ENCODE measurements around the gene PHF12. TPM values are rescaled to one million over a fixed set of nuclear protein-coding genes. Genes with fewer than 3 reads are reported as not detected.

PHF12 gene
- total RNA-seq, 1 experiment from 2014 or later, result 35.7 TPM

- ATAC-seq (no peak), DNase-seq (ENCODE audit: low read depth, low spot score) (no peak)
- TF ChIP-seq REST (IDR thresholded peaks at IDR 0.05; ENCODE audit: low read depth) (no peak), CBX3 (IDR thresholded peaks at IDR 0.05; ENCODE audit: low read depth) (no peak), YY1 (IDR thresholded peaks at IDR 0.05; ENCODE audit: extremely low read depth, insufficient replicate concordance, low read depth, low read length) (no peak), EZH2 (IDR thresholded peaks at IDR 0.05) (no peak), POLR2AphosphoS5 (IDR thresholded peaks at IDR 0.05; ENCODE audit: low read depth, low read length) (no peak), ZBTB33 (IDR thresholded peaks at IDR 0.05; ENCODE audit: extremely low read depth, insufficient replicate concordance, low read length) (no peak), EGR1 (IDR thresholded peaks at IDR 0.05; ENCODE audit: low read depth) (no peak), POLR2A (IDR thresholded peaks at IDR 0.05; ENCODE audit: borderline replicate concordance, extremely low read depth, insufficient read depth, insufficient read length) (no peak), FOSL1 (IDR thresholded peaks at IDR 0.05; ENCODE audit: low read depth) (no peak), ELF1 (IDR thresholded peaks at IDR 0.05; ENCODE audit: borderline replicate concordance, low read depth) (no peak), EZH2phosphoT487 (IDR thresholded peaks at IDR 0.05; ENCODE audit: borderline replicate concordance) (no peak), ZNF274 (IDR thresholded peaks at IDR 0.05; ENCODE audit: low read depth, low read length) (no peak), TCF7L2 (IDR thresholded peaks at IDR 0.05; ENCODE audit: borderline replicate concordance, extremely low read depth, insufficient read depth, insufficient read length) (no peak), CEBPB (IDR thresholded peaks at IDR 0.05; ENCODE audit: low read depth) (no peak), RAD21 (IDR thresholded peaks at IDR 0.05; ENCODE audit: low read depth) (no peak), ZFX (IDR thresholded peaks at IDR 0.05) (no peak), SP1 (IDR thresholded peaks at IDR 0.05; ENCODE audit: low read depth) (no peak)
- TF ChIP-seq, protein P1, sequence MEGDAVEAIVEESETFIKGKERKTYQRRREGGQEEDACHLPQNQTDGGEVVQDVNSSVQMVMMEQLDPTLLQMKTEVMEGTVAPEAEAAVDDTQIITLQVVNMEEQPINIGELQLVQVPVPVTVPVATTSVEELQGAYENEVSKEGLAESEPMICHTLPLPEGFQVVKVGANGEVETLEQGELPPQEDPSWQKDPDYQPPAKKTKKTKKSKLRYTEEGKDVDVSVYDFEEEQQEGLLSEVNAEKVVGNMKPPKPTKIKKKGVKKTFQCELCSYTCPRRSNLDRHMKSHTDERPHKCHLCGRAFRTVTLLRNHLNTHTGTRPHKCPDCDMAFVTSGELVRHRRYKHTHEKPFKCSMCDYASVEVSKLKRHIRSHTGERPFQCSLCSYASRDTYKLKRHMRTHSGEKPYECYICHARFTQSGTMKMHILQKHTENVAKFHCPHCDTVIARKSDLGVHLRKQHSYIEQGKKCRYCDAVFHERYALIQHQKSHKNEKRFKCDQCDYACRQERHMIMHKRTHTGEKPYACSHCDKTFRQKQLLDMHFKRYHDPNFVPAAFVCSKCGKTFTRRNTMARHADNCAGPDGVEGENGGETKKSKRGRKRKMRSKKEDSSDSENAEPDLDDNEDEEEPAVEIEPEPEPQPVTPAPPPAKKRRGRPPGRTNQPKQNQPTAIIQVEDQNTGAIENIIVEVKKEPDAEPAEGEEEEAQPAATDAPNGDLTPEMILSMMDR (IDR thresholded peaks at IDR 0.05 in 2 of 3, conservative IDR thresholded peaks at IDR 0.05 in 1 of 3; ENCODE audit: borderline replicate concordance in 1 of 3, insufficient read depth in 1 of 3, low read depth in 2 of 3, low read length in 2 of 3), result no peak
- TF ChIP-seq, protein P2, sequence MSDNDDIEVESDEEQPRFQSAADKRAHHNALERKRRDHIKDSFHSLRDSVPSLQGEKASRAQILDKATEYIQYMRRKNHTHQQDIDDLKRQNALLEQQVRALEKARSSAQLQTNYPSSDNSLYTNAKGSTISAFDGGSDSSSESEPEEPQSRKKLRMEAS (IDR thresholded peaks at IDR 0.05), result no peak
- Histone ChIP-seq H4K20me1 (ENCODE audit: insufficient read depth) (no peaks in the 10 kb centered on the region), H3K4me2 (ENCODE audit: low read length) (no peak overlapping the region), H3K4me1 (ENCODE audit: control insufficient read depth in 1 of 2, insufficient read depth in 2 of 2, low read length in 2 of 2) (no peaks in the 10 kb centered on the region; a peak in 1 of 4 replicates), H3K79me2 (ENCODE audit: insufficient read depth, low read length) (no peaks in the 10 kb centered on the region), H3K9ac (ENCODE audit: low read length) (no peak overlapping the region), H3K4me3 (replicated peaks in 1 of 2; ENCODE audit: low read depth in 1 of 2, low read length in 2 of 2) (no peak overlapping the region), H2AFZ (ENCODE audit: low read depth, low read length, poor library complexity, severe bottlenecking) (no peak overlapping the region), H3K9me2 (ENCODE audit: insufficient read depth) (no peaks in the 10 kb centered on the region), H3K27ac (ENCODE audit: low read depth, low read length) (no peak overlapping the region), H3K36me3 (ENCODE audit: control insufficient read depth in 1 of 2, insufficient read depth in 2 of 2, low read length in 2 of 2) (peaks cover 0 to 5% of the 10 kb centered on the region in 2 experiments; a peak in 2 of 4 replicates), H3K9me3 (ENCODE audit: control insufficient read depth in 1 of 2, insufficient read depth in 1 of 2, low read depth in 1 of 2, low read length in 2 of 2) (no peaks in the 10 kb centered on the region), H3K27me3 (ENCODE audit: insufficient read depth, low read length) (no peaks in the 10 kb centered on the region)
- ChIA-PET POLR2A (interaction anchor here (0.6 kb wide), 1 partner anchor 12 kb away, joined by 4 read pairs; no protein-coding TSS in a partner anchor), RAD21 (ENCODE audit: low non-redundant PET in 1 of 2, low total read pairs in 2 of 2, uncharacterized antibody in 2 of 2, unreplicated experiment in 2 of 2) (no interaction called here), CTCF (no interaction called here)
- no TSS peak for BruUV-seq (replicated peaks)
- intact Hi-C loops (cut with micrococcal nuclease), result no loop called here
These were observed 67.2 kb downstream of the PHF12 start for GRCh38 chr17:28883967-28884702.
